Keratinocyte (primary cell): ENCODE data around the gene TMEM247. TPM values are rescaled to one million over a fixed set of nuclear protein-coding genes. Genes with fewer than 3 reads are reported as not detected.

Source experiments
- DNase-seq: peaks from one replicate; pipeline ENCODE4 v3.0.0-alpha.2; 2011; ENCODE audit warnings: low read depth, missing footprints, low spot score
- FAIRE-seq: peaks from 2 replicates; lab custom pipeline; 2011; peaks lifted over from hg19 to GRCh38; lab: Jason Lieb, UNC
- H2AFZ ChIP-seq: 2 replicates; pipeline ENCODE4 v1.6.0; 2012; ENCODE audit warnings: low read length, control low read depth, inconsistent platforms; ENCODE audit not compliant: control insufficient read depth
- H3K27ac ChIP-seq: 2 replicates; pipeline ENCODE4 v1.5.1; 2011; ENCODE audit warnings: low read length; ENCODE audit not compliant: control insufficient read depth, insufficient read depth
- H3K27me3 ChIP-seq: 3 replicates; pipeline ENCODE4 v1.6.0; 2011; ENCODE audit warnings: low read length; ENCODE audit not compliant: control insufficient read depth, insufficient read depth; ENCODE audit errors: extremely low read depth
- H3K36me3 ChIP-seq, 2 experiments: 2 replicates in 1 of 2; 3 replicates in 1 of 2; pipeline ENCODE4 v1.5.1; 2011; ENCODE audit warnings: low read length in 2 of 2, mild to moderate bottlenecking in 1 of 2; ENCODE audit not compliant: control insufficient read depth in 2 of 2, insufficient read depth in 2 of 2; ENCODE audit errors: extremely low read depth in 1 of 2
- H3K4me1 ChIP-seq: 3 replicates; pipeline ENCODE4 v1.5.1; 2011; ENCODE audit warnings: low read length; ENCODE audit not compliant: control insufficient read depth, insufficient read depth; ENCODE audit errors: extremely low read depth
- H3K4me2 ChIP-seq: 3 replicates; pipeline ENCODE4 v1.6.0; 2011; ENCODE audit warnings: low read depth, low read length; ENCODE audit not compliant: control insufficient read depth, insufficient read depth; ENCODE audit errors: extremely low read depth
- H3K4me3 ChIP-seq, 3 experiments: fragments of 200-600 bp in 1 of 3; sonication (generic) in 1 of 3; 2 replicates in 2 of 3; 3 replicates in 1 of 3; pipeline ENCODE4 v1.5.1; 2011 to 2016; ENCODE audit warnings: low read length in 3 of 3, mild to moderate bottlenecking in 3 of 3, control low read depth in 2 of 3, inconsistent platforms in 1 of 3, low read depth in 1 of 3, mixed read lengths in 1 of 3, mixed run types in 1 of 3, moderate library complexity in 1 of 3; ENCODE audit not compliant: control insufficient read depth in 2 of 3, insufficient read depth in 2 of 3; ENCODE audit errors: extremely low read depth in 1 of 3
- H3K79me2 ChIP-seq: 2 replicates; pipeline ENCODE4 v1.6.0; 2012; ENCODE audit warnings: low read length; ENCODE audit not compliant: control insufficient read depth, insufficient read depth
- H3K9ac ChIP-seq: 3 replicates; pipeline ENCODE4 v1.6.0; 2011; ENCODE audit warnings: low read length; ENCODE audit not compliant: control insufficient read depth, insufficient read depth; ENCODE audit errors: extremely low read depth
- H3K9me1 ChIP-seq: 3 replicates; pipeline ENCODE4 v1.6.0; 2011; ENCODE audit warnings: low read length; ENCODE audit not compliant: control insufficient read depth, insufficient read depth; ENCODE audit errors: extremely low read depth
- H3K9me3 ChIP-seq: 2 replicates; pipeline ENCODE4 v1.5.1; 2012; ENCODE audit warnings: low read depth, low read length; ENCODE audit not compliant: control insufficient read depth
- H4K20me1 ChIP-seq: 3 replicates; pipeline ENCODE4 v1.6.0; 2011; ENCODE audit warnings: low read length; ENCODE audit not compliant: control insufficient read depth, insufficient read depth; ENCODE audit errors: extremely low read depth
- CTCF ChIP-seq, 3 experiments: IDR thresholded peaks in 1 of 3; conservative IDR thresholded peaks in 1 of 3; optimal IDR thresholded peaks in 1 of 3; 2 replicates in 2 of 3; 3 replicates in 1 of 3; pipeline versions ENCODE3 to v1.5.1; 2011; ENCODE audit warnings: low read length in 3 of 3, mild to moderate bottlenecking in 3 of 3, moderate library complexity in 2 of 3, control low read depth in 1 of 3, inconsistent platforms in 1 of 3; ENCODE audit not compliant: insufficient read depth in 2 of 3; ENCODE audit errors: extremely low read depth in 1 of 3
- EZH2 ChIP-seq: IDR thresholded peaks from one replicate; pipeline ENCODE4 v1.6.1; 2012; ENCODE audit warnings: inconsistent platforms, mild to moderate bottlenecking, low read length, moderate library complexity
- dilution Hi-C: fragments of 300-500 bp; cut with MboI; formaldehyde crosslinking; loops from one replicate; pipeline ENCODE4 v1.7.0; 2020; ENCODE audit warnings: low sequenced_read_pairs; ENCODE audit not compliant: extremely low pct_ligation_motif_present
- polyA plus RNA-seq, 5 experiments: library from polyadenylated mRNA; depleted of rRNA in 3 of 5; stranded (reverse) in 3 of 5; stranded (forward) in 1 of 5; unstranded in 1 of 5; fragments of >200 nt; gene quantifications; 1 replicate in 1 of 5; 2 replicates in 3 of 5; 3 replicates in 1 of 5; pipeline versions ENCODE4 v1.2.1 to v1.2.3, GENCODE V29; 2011 to 2012; ENCODE audit warnings: missing spikeins in 2 of 5, low read depth in 1 of 5, low replicate concordance in 1 of 5

Gene TMEM247
- polyA plus RNA-seq, 1 donor (not counting 4 experiments of a cell fraction or from before 2014, with no cell fraction given) = not detected

DNA sequence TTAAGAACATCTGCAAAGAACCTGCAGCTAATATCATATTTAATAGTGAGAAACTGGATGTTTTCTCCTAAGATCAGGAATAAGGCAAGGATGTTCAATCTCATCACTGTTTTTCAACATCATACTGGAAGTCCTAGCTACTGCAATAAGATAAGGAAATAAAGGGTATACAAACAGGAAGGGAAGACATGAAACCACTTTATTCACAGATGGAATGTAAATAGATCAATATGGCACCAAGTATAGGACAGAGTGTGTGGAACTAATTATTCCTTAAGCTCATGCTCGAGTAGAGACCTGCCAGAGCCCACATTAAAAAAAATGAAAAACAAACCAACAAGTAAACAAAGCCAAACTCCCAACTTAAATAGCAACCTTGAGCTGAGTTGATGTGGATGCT lies 41.3 kb upstream of the TMEM247 start:
- no peaks in the 10 kb centered on the region for H4K20me1 ChIP-seq
- H3K9me1 ChIP-seq = no peaks in the 10 kb centered on the region
- H3K27ac ChIP-seq = no peak overlapping the region
- H3K79me2 ChIP-seq = no peaks in the 10 kb centered on the region
- H3K4me1 ChIP-seq = peaks cover 14% of the 10 kb centered on the region
- FAIRE-seq (no peak), DNase-seq (no peak)
- H3K9me3 ChIP-seq = no peaks in the 10 kb centered on the region
- no peak overlapping the region for H3K4me2 ChIP-seq
- dilution Hi-C loops = no loop called here
- no peak overlapping the region for H3K9ac ChIP-seq
- no peak overlapping the region for H2AFZ ChIP-seq
- no peaks in the 10 kb centered on the region for H3K36me3 ChIP-seq
- no peak for TF ChIP-seq CTCF (optimal IDR thresholded peaks at IDR 0.05 in 1 of 3, IDR thresholded peaks at IDR 0.05 in 1 of 3, conservative IDR thresholded peaks at IDR 0.05 in 1 of 3; ENCODE audit: extremely low read depth in 1 of 3, insufficient read depth in 2 of 3, low read length in 3 of 3)
- no peak for TF ChIP-seq EZH2
- no peaks in the 10 kb centered on the region for H3K27me3 ChIP-seq
- H3K4me3 ChIP-seq = no peak overlapping the region

DNA sequence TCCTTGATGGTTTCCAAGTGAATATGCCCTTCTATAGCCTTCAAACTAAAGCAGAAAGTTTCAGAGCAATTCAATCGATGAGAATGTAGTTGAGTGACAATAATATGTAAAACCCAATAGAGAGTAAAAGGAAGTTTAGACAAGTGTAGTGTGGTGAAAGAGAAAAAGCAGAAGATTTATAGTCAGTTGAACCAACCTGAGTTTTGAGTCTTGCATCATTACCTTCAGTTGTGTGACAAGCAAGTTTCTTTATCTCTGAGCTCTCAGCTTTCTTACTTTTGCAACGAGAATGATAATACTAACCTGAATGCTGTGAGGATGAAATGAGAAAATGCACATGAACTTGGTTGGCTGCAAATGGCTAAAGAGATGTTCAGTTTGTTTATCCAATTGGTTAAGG lies 40.6 kb upstream of the TMEM247 start:
- FAIRE-seq (no peak), DNase-seq (no peak)
- H3K79me2 ChIP-seq = no peaks in the 10 kb centered on the region
- H3K9me3 ChIP-seq = no peaks in the 10 kb centered on the region
- TF ChIP-seq EZH2 (no peak), CTCF (optimal IDR thresholded peaks at IDR 0.05 in 1 of 3, IDR thresholded peaks at IDR 0.05 in 1 of 3, conservative IDR thresholded peaks at IDR 0.05 in 1 of 3; ENCODE audit: extremely low read depth in 1 of 3, insufficient read depth in 2 of 3, low read length in 3 of 3) (no peak)
- no peaks in the 10 kb centered on the region for H3K9me1 ChIP-seq
- H3K9ac ChIP-seq = no peak overlapping the region
- H3K4me3 ChIP-seq = no peak overlapping the region
- no peaks in the 10 kb centered on the region for H3K27me3 ChIP-seq
- peaks cover 14% of the 10 kb centered on the region for H3K4me1 ChIP-seq
- H3K4me2 ChIP-seq = no peak overlapping the region
- no peak overlapping the region for H3K27ac ChIP-seq
- dilution Hi-C loops = no loop called here
- no peaks in the 10 kb centered on the region for H4K20me1 ChIP-seq
- no peak overlapping the region for H2AFZ ChIP-seq
- H3K36me3 ChIP-seq = no peaks in the 10 kb centered on the region
